ENCODE measurements around the gene TTC6.

Gene TTC6

GRCh38 chr14:37598747-37599506 is 3.5 kb downstream of the TTC6 start:
- no peak for DNase-seq

GRCh38 chr14:37599507-37600368 is 4.3 kb downstream of the TTC6 start:
- no peak for DNase-seq

- no peak for DNase-seq
Measured at GRCh38 chr14:37600880-37601741, 5.7 kb downstream of the TTC6 start.

GRCh38 chr14:37601865-37602264 is 6.4 kb downstream of the TTC6 start:
- no peak for DNase-seq

GRCh38 chr14:37602605-37603453 is 7.4 kb downstream of the TTC6 start:
- DNase-seq: no peak

GRCh38 chr14:37603688-37604251 is 8.3 kb downstream of the TTC6 start:
- no peak for DNase-seq

GRCh38 chr14:37606678-37607077 is 11.2 kb downstream of the TTC6 start:
- DNase-seq: no peak

GRCh38 chr14:37608649-37609048 is 13.2 kb downstream of the TTC6 start:
- no peak for DNase-seq

GRCh38 chr14:37610945-37611523 is 15.6 kb downstream of the TTC6 start:
- DNase-seq: no peak

GRCh38 chr14:37615582-37616289 is 20.3 kb downstream of the TTC6 start:
- DNase-seq: no peak

- DNase-seq: no peak
Measured at GRCh38 chr14:37616853-37617252, 21.4 kb downstream of the TTC6 start.

- no peak for DNase-seq
Measured at GRCh38 chr14:37617864-37618365, 22.5 kb downstream of the TTC6 start.

- no peak for DNase-seq
Measured at GRCh38 chr14:37618498-37619028, 23.1 kb downstream of the TTC6 start.

GRCh38 chr14:37620856-37621255 is 25.4 kb downstream of the TTC6 start:
- DNase-seq: no peak

GRCh38 chr14:37622231-37622923 is 26.9 kb downstream of the TTC6 start:
- DNase-seq: no peak

GRCh38 chr14:37623426-37623951 is 28.1 kb downstream of the TTC6 start:
- DNase-seq: no peak

- DNase-seq: no peak
Measured at GRCh38 chr14:37623971-37624370, 28.5 kb downstream of the TTC6 start.

- no peak for DNase-seq
Measured at GRCh38 chr14:37625597-37626595, 30.5 kb downstream of the TTC6 start.
